NCI-H1105 treated with DMSO at 0.1 percent for 48 hours (cell line): ENCODE measurements around the gene CD70.
"Not testable (repeated sequence)": the region's sequence is repeated elsewhere in the genome, so short reads cannot be mapped to it uniquely, and the experiment has no call there.

ENCODE experiments used
- DNase-seq: peaks from one replicate; lab custom pipeline; 2025; lab: John Stamatoyannopoulos, UW

CD70 gene

GRCh38 chr19:6597471-6598253 is 6.7 kb upstream of the CD70 start:
- not testable (repeated sequence) for DNase-seq

GRCh38 chr19:6596621-6597020 is 5.7 kb upstream of the CD70 start:
- DNase-seq: no peak

- DNase-seq: no peak
Measured at GRCh38 chr19:6593651-6594416, 2.9 kb upstream of the CD70 start.

- DNase-seq: no peak
Measured at GRCh38 chr19:6590258-6590826, 608 bp downstream of the CD70 start.

- DNase-seq: no peak
Measured at GRCh38 chr19:6589711-6590257, 1.2 kb downstream of the CD70 start.

GRCh38 chr19:6588508-6589345 is 2.2 kb downstream of the CD70 start:
- DNase-seq: no peak

GRCh38 chr19:6587998-6588507 is 2.9 kb downstream of the CD70 start:
- DNase-seq: no peak

- no peak for DNase-seq
Measured at GRCh38 chr19:6587093-6587820, 3.7 kb downstream of the CD70 start.

GRCh38 chr19:6586726-6587092 is 4.2 kb downstream of the CD70 start:
- DNase-seq: no peak

GRCh38 chr19:6586056-6586455 is 4.9 kb downstream of the CD70 start:
- DNase-seq: no peak

- DNase-seq: not testable (repeated sequence)
Measured at GRCh38 chr19:6582515-6583484, 8.2 kb downstream of the CD70 start.

- no peak for DNase-seq
Measured at GRCh38 chr19:6580313-6580712, 10.6 kb downstream of the CD70 start.

- no peak for DNase-seq
Measured at GRCh38 chr19:6579450-6580178, 11.3 kb downstream of the CD70 start.

- no peak for DNase-seq
Measured at GRCh38 chr19:6577476-6578125, 13.3 kb downstream of the CD70 start.

- DNase-seq: no peak
Measured at GRCh38 chr19:6576869-6577475, 14.0 kb downstream of the CD70 start.

GRCh38 chr19:6573350-6573749 is 17.6 kb downstream of the CD70 start:
- DNase-seq: no peak

- DNase-seq: no peak
Measured at GRCh38 chr19:6572217-6572616, 18.7 kb downstream of the CD70 start.

GRCh38 chr19:6571167-6571566 is 19.8 kb downstream of the CD70 start:
- DNase-seq: no peak
